SU-DHL-6 (cell line): ENCODE measurements around the gene ROGDI.

Experiments
- H2AFZ ChIP-seq: fragments of 200-600 bp; sonication (generic); 2 replicates; pipeline ENCODE4 v1.6.1; 2014; ENCODE audit warnings: low read depth, mild to moderate bottlenecking, moderate library complexity, mixed read lengths, antibody characterized with exemption, low read length; ENCODE audit not compliant: severe bottlenecking
- H3F3A ChIP-seq: fragments of 200-600 bp; shearing (Covaris generic); 2 replicates; pipeline ENCODE4 v1.6.0; 2016; ENCODE audit warnings: antibody characterized with exemption, mild to moderate bottlenecking; ENCODE audit not compliant: insufficient read depth
- H3K27ac ChIP-seq: fragments of 200-600 bp; sonication (generic); 2 replicates; pipeline ENCODE4 v1.5.1; 2016; ENCODE audit warnings: low read depth, mild to moderate bottlenecking, low read length, moderate library complexity, mixed read lengths
- H3K27me3 ChIP-seq: fragments of 200-600 bp; sonication (generic), shearing (Covaris generic); 2 replicates; pipeline ENCODE4 v1.6.0; 2014; ENCODE audit warnings: mild to moderate bottlenecking, low read length
- H3K36me3 ChIP-seq: fragments of 200-600 bp; sonication (generic); 2 replicates; pipeline ENCODE4 v1.6.1; 2014; ENCODE audit warnings: mild to moderate bottlenecking, low read length, mixed read lengths
- H3K4me2 ChIP-seq: fragments of 300-600, 200-600 bp; shearing (Covaris generic), sonication (generic); 2 replicates; pipeline ENCODE4 v1.6.0; 2014; ENCODE audit warnings: low read length, low read depth, mild to moderate bottlenecking; ENCODE audit not compliant: poor library complexity, severe bottlenecking
- H3K4me3 ChIP-seq: fragments of 200-600 bp; sonication (generic); 2 replicates; pipeline ENCODE4 v1.5.1; 2014; ENCODE audit warnings: antibody characterized with exemption, low read length, mild to moderate bottlenecking, mixed read lengths; ENCODE audit not compliant: insufficient read depth, poor library complexity, severe bottlenecking
- H3K79me2 ChIP-seq: fragments of 200-600 bp; sonication (generic); 2 replicates; pipeline ENCODE4 v1.6.1; 2014; ENCODE audit warnings: mild to moderate bottlenecking, low read length, moderate library complexity; ENCODE audit not compliant: insufficient read depth
- H3K9ac ChIP-seq: fragments of 200-600 bp; sonication (generic); 2 replicates; pipeline ENCODE4 v1.7.0; 2014; ENCODE audit warnings: mild to moderate bottlenecking, low read length
- H3K9me2 ChIP-seq: fragments of 200-600 bp; sonication (generic); replicated peaks from 2 replicates; pipeline ENCODE4 v1.6.1; 2014; ENCODE audit warnings: low read length; ENCODE audit not compliant: insufficient read depth
- H3K9me3 ChIP-seq: fragments of 200-600 bp; sonication (generic); 2 replicates; pipeline ENCODE4 v1.6.1; 2014; ENCODE audit warnings: low read length, mixed read lengths; ENCODE audit not compliant: insufficient read depth
- H4K20me1 ChIP-seq: fragments of 200-600 bp; sonication (generic); 2 replicates; pipeline ENCODE4 v1.6.1; 2014; ENCODE audit warnings: low read depth, mild to moderate bottlenecking, antibody characterized with exemption, low read length, moderate library complexity, mixed read lengths
- CTCF ChIP-seq: fragments of 200-600 bp; sonication (generic); IDR thresholded peaks from one replicate; pipeline ENCODE4 v1.5.1; 2017; ENCODE audit warnings: antibody characterized with exemption, mild to moderate bottlenecking, low read length, moderate library complexity; ENCODE audit not compliant: insufficient read depth, poor library complexity, severe bottlenecking
- EZH2phosphoT487 ChIP-seq: fragments of 200-600 bp; sonication (generic), shearing (Covaris generic); conservative IDR thresholded peaks from 2 replicates; pipeline ENCODE4 v1.6.1; 2018; ENCODE audit warnings: mild to moderate bottlenecking, antibody characterized with exemption, low read length, moderate library complexity, mixed read lengths

Gene ROGDI

GRCh38 chr16:4790871-4791270 is 11.6 kb downstream of the ROGDI start:
- Histone ChIP-seq H3K4me3 (no peak overlapping the region), H3K9me3 (no peaks in the 10 kb centered on the region), H3K27ac (no peak overlapping the region), H3K9ac (no peak overlapping the region), H2AFZ (no peak overlapping the region), H3K4me2 (no peak overlapping the region), H3K9me2 (no peaks in the 10 kb centered on the region), H3K36me3 (no peaks in the 10 kb centered on the region), H4K20me1 (no peaks in the 10 kb centered on the region), H3F3A (no peaks in the 10 kb centered on the region), H3K79me2 (no peaks in the 10 kb centered on the region), H3K27me3 (no peaks in the 10 kb centered on the region)
- TF ChIP-seq CTCF: no peak
- no peak for TF ChIP-seq EZH2phosphoT487

- Histone ChIP-seq H3K9me2 (no peaks in the 10 kb centered on the region), H2AFZ (no peak overlapping the region), H3K36me3 (no peaks in the 10 kb centered on the region), H3K4me3 (no peak overlapping the region), H3K27me3 (no peaks in the 10 kb centered on the region), H3K27ac (no peak overlapping the region), H3K4me2 (no peak overlapping the region), H3K79me2 (no peaks in the 10 kb centered on the region), H3K9me3 (no peaks in the 10 kb centered on the region), H4K20me1 (no peaks in the 10 kb centered on the region), H3F3A (no peaks in the 10 kb centered on the region), H3K9ac (no peak overlapping the region)
- no peak for TF ChIP-seq CTCF
- TF ChIP-seq EZH2phosphoT487: no peak
Observed at GRCh38 chr16:4790261-4790660, 12.2 kb downstream of the ROGDI start.

- Histone ChIP-seq H3K27ac (no peak overlapping the region), H3K36me3 (no peaks in the 10 kb centered on the region), H3K9me2 (no peaks in the 10 kb centered on the region), H4K20me1 (no peaks in the 10 kb centered on the region), H2AFZ (no peak overlapping the region), H3K79me2 (no peaks in the 10 kb centered on the region), H3K4me3 (no peak overlapping the region), H3K9ac (no peak overlapping the region), H3K9me3 (no peaks in the 10 kb centered on the region), H3F3A (no peaks in the 10 kb centered on the region), H3K27me3 (no peaks in the 10 kb centered on the region), H3K4me2 (no peak overlapping the region)
- TF ChIP-seq EZH2phosphoT487: no peak
- no peak for TF ChIP-seq CTCF
Observed at GRCh38 chr16:4788910-4789309, 13.5 kb downstream of the ROGDI start.

- no peak overlapping the region for H3K4me2 ChIP-seq
- no peaks in the 10 kb centered on the region for H3K79me2 ChIP-seq
- H3K27me3 ChIP-seq: no peaks in the 10 kb centered on the region
- H3F3A ChIP-seq: no peaks in the 10 kb centered on the region
- no peak overlapping the region for H2AFZ ChIP-seq
- no peak overlapping the region for H3K27ac ChIP-seq
- no peak overlapping the region for H3K4me3 ChIP-seq
- no peaks in the 10 kb centered on the region for H4K20me1 ChIP-seq
- H3K9ac ChIP-seq: no peak overlapping the region
- no peaks in the 10 kb centered on the region for H3K9me2 ChIP-seq
- H3K36me3 ChIP-seq: no peaks in the 10 kb centered on the region
- TF ChIP-seq EZH2phosphoT487: no peak
- no peak for TF ChIP-seq CTCF
- H3K9me3 ChIP-seq: no peaks in the 10 kb centered on the region
Observed at GRCh38 chr16:4788489-4788889, 13.9 kb downstream of the ROGDI start.
